HEK293 (cell line): ENCODE measurements around the gene FHIT.

Source experiments
- CTCF ChIA-PET: fragments of 350-600 bp; formaldehyde crosslinking; extraction: SDS; loops from one replicate; lab custom pipeline; 2021; ENCODE audit warnings: antibody characterized with exemption; lab: Yijun Ruan, JAX
- POLR2A ChIA-PET: fragments of 300-600 bp; formaldehyde crosslinking; extraction: SDS; loops from one replicate; lab custom pipeline; 2020; ENCODE audit warnings: antibody characterized with exemption, inconsistent platforms; lab: Yijun Ruan, JAX
- H3K27ac ChIP-seq: fragments of 200-500 bp; sonication (Bioruptor generic); 2 replicates; pipeline ENCODE4 v1.5.1; 2014; ENCODE audit warnings: low read depth, low read length, control low read depth, inconsistent platforms; ENCODE audit errors: extremely low read depth
- H3K36me3 ChIP-seq, 2 experiments: fragments of 200-500 bp in 1 of 2; sonication (Bioruptor generic) in 1 of 2; 1 replicate in 1 of 2; 2 replicates in 1 of 2; pipeline ENCODE4 v1.5.1; 2014 to 2017; ENCODE audit warnings: inconsistent platforms in 2 of 2, low read length in 2 of 2; ENCODE audit not compliant: control insufficient read depth in 2 of 2, insufficient read depth in 1 of 2
- H3K4me1 ChIP-seq: fragments of 200-500 bp; sonication (Bioruptor generic); 2 replicates; pipeline ENCODE4 v1.5.1; 2014; ENCODE audit warnings: mild to moderate bottlenecking, low read length, inconsistent platforms; ENCODE audit not compliant: control insufficient read depth, insufficient read depth
- H3K4me3 ChIP-seq: 2 replicates; pipeline ENCODE4 v1.5.1; 2011; ENCODE audit warnings: low read depth, mild to moderate bottlenecking, control low read depth, low read length, moderate library complexity
- H3K9me3 ChIP-seq: fragments of 200-500 bp; sonication (Bioruptor generic); 2 replicates; pipeline ENCODE4 v1.5.1; 2014; ENCODE audit warnings: low read depth, low read length, inconsistent platforms; ENCODE audit not compliant: control insufficient read depth, insufficient read depth
- BCL6B ChIP-seq: fragments of 450-650 bp; formaldehyde crosslinking; IDR thresholded peaks from 2 replicates; pipeline ENCODE4 v1.5.1; 2017; ENCODE audit warnings: missing biosample characterization, missing genetic modification characterization
- ELK4 ChIP-seq: IDR thresholded peaks from 2 replicates; pipeline ENCODE4 v1.6.1; 2011; ENCODE audit warnings: mild to moderate bottlenecking, low read depth, low read length, borderline replicate concordance
- GLIS2 ChIP-seq: fragments of 450-650 bp; formaldehyde crosslinking; IDR thresholded peaks from 2 replicates; pipeline ENCODE4 v1.5.1; 2016; ENCODE audit warnings: missing biosample characterization, missing genetic modification characterization
- HIC1 ChIP-seq: fragments of 450-650 bp; formaldehyde crosslinking; IDR thresholded peaks from 2 replicates; pipeline ENCODE4 v1.5.1; 2016; ENCODE audit warnings: missing biosample characterization, missing genetic modification characterization
- MYNN ChIP-seq: fragments of 450-650 bp; formaldehyde crosslinking; IDR thresholded peaks from 2 replicates; pipeline ENCODE4 v1.5.1; 2016; ENCODE audit warnings: missing biosample characterization, missing genetic modification characterization, borderline replicate concordance
- RBAK ChIP-seq: fragments of 450-650 bp; formaldehyde crosslinking; IDR thresholded peaks from 2 replicates; pipeline ENCODE4 v1.5.1; 2016; ENCODE audit warnings: missing biosample characterization, missing genetic modification characterization
- TCF7L2 ChIP-seq: IDR thresholded peaks from 2 replicates; pipeline ENCODE4 v1.6.1; 2011; ENCODE audit warnings: low read depth, mild to moderate bottlenecking, inconsistent platforms, low read length, moderate library complexity, borderline replicate concordance
- ZFP3 ChIP-seq: fragments of 450-650 bp; formaldehyde crosslinking; IDR thresholded peaks from 2 replicates; pipeline ENCODE4 v1.5.1; 2016; ENCODE audit warnings: low read depth, missing biosample characterization, missing genetic modification characterization
- ZNF175 ChIP-seq: fragments of 450-650 bp; formaldehyde crosslinking; IDR thresholded peaks from 2 replicates; pipeline ENCODE4 v1.5.1; 2016; ENCODE audit warnings: missing biosample characterization, missing genetic modification characterization
- ZNF324 ChIP-seq: fragments of 450-650 bp; formaldehyde crosslinking; IDR thresholded peaks from 2 replicates; pipeline ENCODE4 v1.5.1; 2016; ENCODE audit warnings: missing biosample characterization, missing genetic modification characterization
- ZNF341 ChIP-seq: fragments of 450-650 bp; formaldehyde crosslinking; IDR thresholded peaks from 2 replicates; pipeline ENCODE4; 2016; ENCODE audit warnings: low read depth, missing biosample characterization, missing genetic modification characterization
- ZNF394 ChIP-seq: fragments of 450-650 bp; formaldehyde crosslinking; IDR thresholded peaks from 2 replicates; pipeline ENCODE4 v1.5.1; 2016; ENCODE audit warnings: missing biosample characterization, missing genetic modification characterization, mild to moderate bottlenecking, moderate library complexity, borderline replicate concordance
- ZNF404 ChIP-seq: fragments of 450-650 bp; formaldehyde crosslinking; IDR thresholded peaks from 2 replicates; pipeline ENCODE4 v1.5.1; 2017; ENCODE audit warnings: missing biosample characterization, missing genetic modification characterization
- ZNF416 ChIP-seq: fragments of 450-650 bp; formaldehyde crosslinking; IDR thresholded peaks from 2 replicates; pipeline ENCODE4 v1.5.1; 2016; ENCODE audit warnings: missing biosample characterization, missing genetic modification characterization
- ZNF571 ChIP-seq: fragments of 450-650 bp; formaldehyde crosslinking; IDR thresholded peaks from 2 replicates; pipeline ENCODE4 v1.5.0; 2017; ENCODE audit warnings: missing biosample characterization, missing genetic modification characterization
- ZNF596 ChIP-seq: fragments of 450-650 bp; IDR thresholded peaks from 2 replicates; pipeline ENCODE4 v1.5.0; 2018; ENCODE audit warnings: missing biosample characterization, mild to moderate bottlenecking, missing genetic modification characterization, moderate library complexity
- ZNF624 ChIP-seq: fragments of 450-650 bp; formaldehyde crosslinking; IDR thresholded peaks from 2 replicates; pipeline ENCODE4 v1.5.1; 2017; ENCODE audit warnings: missing biosample characterization, missing genetic modification characterization
- ZNF677 ChIP-seq: fragments of 450-650 bp; IDR thresholded peaks from 2 replicates; pipeline ENCODE4 v1.5.0; 2018; ENCODE audit warnings: missing biosample characterization, mild to moderate bottlenecking, missing genetic modification characterization, moderate library complexity
- ZNF768 ChIP-seq: fragments of 450-650 bp; formaldehyde crosslinking; IDR thresholded peaks from 2 replicates; pipeline ENCODE4 v1.5.1; 2018; ENCODE audit warnings: missing biosample characterization, mild to moderate bottlenecking, missing genetic modification characterization
- ZNF785 ChIP-seq: fragments of 450-650 bp; formaldehyde crosslinking; IDR thresholded peaks from 2 replicates; pipeline ENCODE4 v1.5.1; 2016; ENCODE audit warnings: missing biosample characterization, missing genetic modification characterization
- ZNF837 ChIP-seq: fragments of 450-650 bp; formaldehyde crosslinking; IDR thresholded peaks from 2 replicates; pipeline ENCODE4 v1.5.1; 2016; ENCODE audit warnings: missing biosample characterization, missing genetic modification characterization

Gene FHIT

GRCh38 chr3:59922192-59922591, 1329.1 kb downstream of the FHIT start:
- TF ChIP-seq ZNF175 (tag by site-specific recombination) (no peak), MYNN (tag by site-specific recombination) (no peak), ZFP3 (tag by site-specific recombination) (no peak), ZNF571 (tag by site-specific recombination) (no peak), RBAK (tag by site-specific recombination) (no peak), ZNF394 (no peak), ZNF624 (no peak), ZNF677 (no peak), ELK4 (no peak), ZNF324 (tag by site-specific recombination) (no peak), ZNF768 (tag by site-specific recombination) (no peak), TCF7L2 (no peak)
- H3K36me3 ChIP-seq: no peaks in the 10 kb centered on the region
- ChIA-PET POLR2A (no interaction called here), CTCF (no interaction called here)
- H3K27ac ChIP-seq: no peak overlapping the region
- H3K4me1 ChIP-seq: no peaks in the 10 kb centered on the region
- H3K4me3 ChIP-seq: no peak overlapping the region
- H3K9me3 ChIP-seq: no peaks in the 10 kb centered on the region

- TF ChIP-seq GLIS2 (tag by site-specific recombination): no peak
- no peak for TF ChIP-seq ZNF404 (tag by site-specific recombination)
- TF ChIP-seq, all 188 proteins: peak for 0
- Histone ChIP-seq H3K27ac (no peak overlapping the region), H3K9me3 (no peaks in the 10 kb centered on the region), H3K4me3 (no peak overlapping the region), H3K36me3 (no peaks in the 10 kb centered on the region), H3K4me1 (no peaks in the 10 kb centered on the region)
- ChIA-PET CTCF (no interaction called here), POLR2A (no interaction called here)
Observed at GRCh38 chr3:59920822-59921221, 1330.4 kb downstream of the FHIT start.

GRCh38 chr3:59919586-59919985, 1331.7 kb downstream of the FHIT start:
- H3K36me3 ChIP-seq: no peaks in the 10 kb centered on the region
- no peak overlapping the region for H3K4me3 ChIP-seq
- TF ChIP-seq ZNF341 (tag by site-specific recombination) (no peak), ZNF785 (tag by site-specific recombination) (no peak)
- ChIA-PET POLR2A (no interaction called here), CTCF (no interaction called here)
- no peaks in the 10 kb centered on the region for H3K4me1 ChIP-seq
- H3K27ac ChIP-seq: no peak overlapping the region
- no peaks in the 10 kb centered on the region for H3K9me3 ChIP-seq

- Histone ChIP-seq H3K4me3 (no peak overlapping the region), H3K9me3 (no peaks in the 10 kb centered on the region), H3K36me3 (no peaks in the 10 kb centered on the region), H3K27ac (no peak overlapping the region), H3K4me1 (no peaks in the 10 kb centered on the region)
- ChIA-PET POLR2A (no interaction called here), CTCF (no interaction called here)
- TF ChIP-seq ZNF596 (tag by site-specific recombination) (no peak), HIC1 (tag by site-specific recombination) (no peak), ZNF837 (tag by site-specific recombination) (no peak), BCL6B (tag by site-specific recombination) (no peak), ZNF416 (no peak)
Observed at GRCh38 chr3:59914251-59914650, 1337.0 kb downstream of the FHIT start.
